K562 (cell line): Measurements from ENCODE around the gene TBC1D10A. TPM values are rescaled to one million over a fixed set of nuclear protein-coding genes. Genes with fewer than 3 reads are reported as not detected.

Experiments used
- ATF1 ChIP-seq, 2 experiments: fragments of 450-650 bp in 1 of 2; IDR thresholded peaks; 2 replicates each; pipeline ENCODE4 v1.6.1; 2016; ENCODE audit warnings: missing compliant biosample characterization in 1 of 2, missing genetic modification characterization in 1 of 2
- CTBP1 ChIP-seq: fragments of 450-650 bp; IDR thresholded peaks from 2 replicates; pipeline ENCODE4 v1.6.1; 2016; ENCODE audit warnings: borderline replicate concordance
- DEAF1 ChIP-seq: fragments of 450-650 bp; formaldehyde crosslinking; IDR thresholded peaks from 2 replicates; pipeline ENCODE4 v1.4.0; 2020; ENCODE audit warnings: mild to moderate bottlenecking, moderate library complexity
- FOXK1 ChIP-seq: sonication (generic); formaldehyde crosslinking; IDR thresholded peaks from 2 replicates; pipeline ENCODE4 v1.8.0; 2022; ENCODE audit warnings: missing genetic modification reagents, mild to moderate bottlenecking, borderline replicate concordance
- MAX ChIP-seq: sonication (generic); formaldehyde crosslinking; IDR thresholded peaks from 2 replicates; pipeline ENCODE4 v1.9.0; 2022; ENCODE audit warnings: mild to moderate bottlenecking, missing genetic modification reagents
- SMC3 ChIP-seq: conservative IDR thresholded peaks from 2 replicates; pipeline ENCODE4 v1.6.1; 2011; ENCODE audit warnings: low read depth, low read length, improper control_type of control experiment; ENCODE audit not compliant: insufficient read depth
- SREBF2 ChIP-seq: sonication (generic); formaldehyde crosslinking; IDR thresholded peaks from 2 replicates; pipeline ENCODE4 v1.4.0; 2020; ENCODE audit warnings: mild to moderate bottlenecking, missing genetic modification reagents
- STAG1 ChIP-seq: sonication (generic); formaldehyde crosslinking; IDR thresholded peaks from 2 replicates; pipeline ENCODE4 v1.5.0; 2020; ENCODE audit warnings: missing genetic modification reagents, borderline replicate concordance
- USF1 ChIP-seq: sonication (generic); formaldehyde crosslinking; IDR thresholded peaks from 2 replicates; pipeline ENCODE4 v1.9.0; 2022; ENCODE audit warnings: mild to moderate bottlenecking, missing genetic modification reagents
- XRCC4 ChIP-seq: IDR thresholded peaks from one replicate; pipeline ENCODE4 v1.6.1; 2011; ENCODE audit not compliant: insufficient read depth, insufficient read length; ENCODE audit errors: extremely low read depth
- ZNF592 ChIP-seq: fragments of 450-650 bp; IDR thresholded peaks from 2 replicates; pipeline ENCODE4 v1.6.1; 2017; ENCODE audit warnings: antibody characterized with exemption, mild to moderate bottlenecking
- polyA plus RNA-seq, 8 experiments: library from polyadenylated mRNA; depleted of rRNA in 4 of 8; stranded (reverse) in 5 of 8; unstranded in 3 of 8; fragments of >200 nt; fragmentation: Nextera tagmentation in 2 of 8; fragmentation: Illumina TruSeq in 1 of 8; extraction: Ambion mirVana in 2 of 8; extraction: Trizol in 1 of 8; gene quantifications; 2 replicates each; pipeline versions ENCODE4 v1.2.1 to v1.2.3, GENCODE V29; 2011 to 2014; ENCODE audit warnings: inconsistent platforms in 1 of 8, missing spikeins in 1 of 8
- total RNA-seq, 7 experiments: library from RNA; depleted of rRNA in 6 of 7; stranded (reverse); fragments of >200 nt in 6 of 7; fragmentation: Illumina TruSeq in 2 of 7; extraction: Trizol in 2 of 7; gene quantifications; 2 replicates each; pipeline versions ENCODE4 v1.2.1 to v1.2.3, GENCODE V29; 2011 to 2021; ENCODE audit warnings: low replicate concordance in 1 of 7

The TBC1D10A gene
- total and polyA plus RNA-seq, 9 of the 15 experiments (the other 6 are each of a cell fraction or from before 2014, with no cell fraction given): 0.13 to 10.4 (median 4.6) TPM

- TF ChIP-seq XRCC4 (no peak), MAX (CRISPR knock-in tag) (peak; percentile 77), SREBF2 (CRISPR knock-in tag) (no peak), SMC3 (peak; percentile 66), CTBP1 (0 out of 2 replicates have a peak, but pooled peaks have one; percentile 10), DEAF1 (CRISPR knock-in tag) (0 out of 2 replicates have a peak, but pooled peaks have one; percentile 12), USF1 (CRISPR knock-in tag) (peak; percentile 72), STAG1 (CRISPR knock-in tag) (peak; percentile 78), FOXK1 (CRISPR knock-in tag) (no peak), ATF1 (CRISPR knock-in tag; IDR thresholded peaks at IDR 0.05) (no peak), ATF1 (tag; IDR thresholded peaks at IDR 0.05) (0 out of 2 replicates have a peak, but pooled peaks have one; percentile 1), ZNF592 (peak; percentile 22; the same call in 1 of the 2 replicates)
Observed at GRCh38 chr22:30286813-30287647, 39.7 kb downstream of the TBC1D10A start (continued).
